Pericardium fibroblast (primary cell): ENCODE measurements around the gene SPIRE1. TPM values are rescaled to one million over a fixed set of nuclear protein-coding genes. Genes with fewer than 3 reads are reported as not detected.

Source experiments
- total RNA-seq: library from RNA; depleted of rRNA; stranded (reverse); fragments of >200 nt; gene quantifications from 2 replicates; pipeline ENCODE4 v1.2.3, GENCODE V29; 2015

The SPIRE1 gene
- total RNA-seq: 16.9 and 17.2 TPM in 2 replicates

GRCh38 chr18:12657684-12658425 lies at the start of gene SPIRE1:
Gene SPIRE1, minus strand, starts transcription at chr18:12658107. Its CDS starts 241 bp downstream, at chr18:12657866.

GRCh38 chr18:12702221-12703095 lies 44.6 kb upstream of the SPIRE1 start, which contains the start of the genes CEP76 and PSMG2:
Gene CEP76, minus strand, starts transcription at chr18:12702723. Its CDS starts 175 bp downstream, at chr18:12702548.
Gene PSMG2, plus strand, starts transcription at chr18:12703042. Its CDS starts 66 bp downstream, at chr18:12703108.

Other genes starting within 250 kb of the SPIRE1 start
- gene CEP76, start 44.6 kb upstream of the SPIRE1 start, total RNA-seq: 2.9 and 5.5 TPM in 2 replicates
- 92.1 and 96.7 TPM in 2 replicates for gene PSMG2, start 44.9 kb upstream of the SPIRE1 start, total RNA-seq
- 20.5 and 27.0 TPM in 2 replicates for gene PTPN2, start 226.1 kb upstream of the SPIRE1 start, total RNA-seq